Measurements from ENCODE around the gene GGT6.

Gene GGT6

GRCh38 chr17:4585638-4585994 lies 25.2 kb upstream of the GGT6 start:
- no peaks in the 10 kb centered on the region for H3K27me3 ChIP-seq (ENCODE audit: low read depth, low read length)
- no peaks in the 10 kb centered on the region for H4K20me1 ChIP-seq (ENCODE audit: insufficient read depth, low read length)
- H3K9me3 ChIP-seq (ENCODE audit: insufficient read depth, low read length), result no peaks in the 10 kb centered on the region
- no peak overlapping the region for H3K4me3 ChIP-seq (ENCODE audit: low read length)
- TF ChIP-seq EZH2phosphoT487 (IDR thresholded peaks at IDR 0.05; ENCODE audit: low read depth) (no peak), CTCF (IDR thresholded peaks at IDR 0.05; ENCODE audit: low read depth, low read length) (no peak)
- no peak overlapping the region for H3K27ac ChIP-seq (ENCODE audit: low read length)
- no peak overlapping the region for H2AFZ ChIP-seq (ENCODE audit: low read depth, low read length)
- no peaks in the 10 kb centered on the region for H3K4me1 ChIP-seq (ENCODE audit: low read length)
- no peak overlapping the region for H3K4me2 ChIP-seq (ENCODE audit: low read length)
- no peaks in the 10 kb centered on the region for H3K36me3 ChIP-seq (replicated peaks; ENCODE audit: low read depth, low read length)
- H3K9ac ChIP-seq (ENCODE audit: low read length), result no peak overlapping the region
- H3K79me2 ChIP-seq (ENCODE audit: low read length), result no peaks in the 10 kb centered on the region

- Histone ChIP-seq H3K4me2 (ENCODE audit: low read length) (no peak overlapping the region), H3K36me3 (replicated peaks; ENCODE audit: low read depth, low read length) (no peaks in the 10 kb centered on the region), H4K20me1 (ENCODE audit: insufficient read depth, low read length) (no peaks in the 10 kb centered on the region), H3K4me3 (ENCODE audit: low read length) (no peak overlapping the region), H3K9me3 (ENCODE audit: insufficient read depth, low read length) (no peaks in the 10 kb centered on the region), H3K79me2 (ENCODE audit: low read length) (no peaks in the 10 kb centered on the region), H3K9ac (ENCODE audit: low read length) (no peak overlapping the region), H3K27me3 (ENCODE audit: low read depth, low read length) (no peaks in the 10 kb centered on the region), H3K4me1 (ENCODE audit: low read length) (no peaks in the 10 kb centered on the region), H2AFZ (ENCODE audit: low read depth, low read length) (no peak overlapping the region), H3K27ac (ENCODE audit: low read length) (no peak overlapping the region)
- TF ChIP-seq CTCF (IDR thresholded peaks at IDR 0.05; ENCODE audit: low read depth, low read length) (no peak), EZH2phosphoT487 (IDR thresholded peaks at IDR 0.05; ENCODE audit: low read depth) (no peak)
Observed at GRCh38 chr17:4584917-4585637, 24.7 kb upstream of the GGT6 start.

- Histone ChIP-seq H3K4me1 (ENCODE audit: low read length) (no peaks in the 10 kb centered on the region), H3K4me3 (ENCODE audit: low read length) (no peak within 1 kb of the TSS)
Observed at GRCh38 chr17:4584101-4584916, 23.9 kb upstream of the GGT6 start, which contains the start of gene SMTNL2. Gene SMTNL2, plus strand, starts transcription at chr17:4584529. Its CDS starts 77 bp downstream, at chr17:4584606.

More at GRCh38 chr17:4584101-4584916, 23.9 kb upstream of the GGT6 start, which contains the start of gene SMTNL2:
- no peaks in the 10 kb centered on the region for H3K27me3 ChIP-seq (ENCODE audit: low read depth, low read length)
- H3K79me2 ChIP-seq (ENCODE audit: low read length), result no peaks in the 10 kb centered on the region
- no peak within 1 kb of the TSS for H3K9ac ChIP-seq (ENCODE audit: low read length)
- H4K20me1 ChIP-seq (ENCODE audit: insufficient read depth, low read length), result no peaks in the 10 kb centered on the region
- H3K9me3 ChIP-seq (ENCODE audit: insufficient read depth, low read length), result no peaks in the 10 kb centered on the region
- H2AFZ ChIP-seq (ENCODE audit: low read depth, low read length), result no peak within 1 kb of the TSS
- no peak within 1 kb of the TSS for H3K4me2 ChIP-seq (ENCODE audit: low read length)
- H3K36me3 ChIP-seq (replicated peaks; ENCODE audit: low read depth, low read length), result no peaks in the 10 kb centered on the region
- TF ChIP-seq EZH2phosphoT487 (IDR thresholded peaks at IDR 0.05; ENCODE audit: low read depth) (no peak), CTCF (IDR thresholded peaks at IDR 0.05; ENCODE audit: low read depth, low read length) (no peak)
- no peak within 1 kb of the TSS for H3K27ac ChIP-seq (ENCODE audit: low read length)

Measured in OCI-LY3 (cell line).